ENCODE results near the gene POU2F1. TPM values are rescaled to one million over a fixed set of nuclear protein-coding genes. Genes with fewer than 3 reads are reported as not detected.

POU2F1 gene
- total and polyA plus RNA-seq, 9 donors, result 3.9 to 24.6 (median 17.0) TPM

GRCh38 chr1:167297222-167298214 lies 76.8 kb downstream of the POU2F1 start:
- H3K4me1 ChIP-seq (ENCODE audit: insufficient read depth), result no peaks in the 10 kb centered on the region
- H3K36me3 ChIP-seq, result no peaks in the 10 kb centered on the region
- no peaks in the 10 kb centered on the region for H3K9me3 ChIP-seq
- WGBS, 3 donors, result 44 to 52% (median 49%) methylated on average over 4 of the region's 4 CpGs
- no peak overlapping the region for H3K4me3 ChIP-seq
- intact Hi-C loops (cut with DNase I), result no loop called here
- no peak for DNase-seq
- TF ChIP-seq POLR2A (IDR thresholded peaks at IDR 0.05) (no peak), EP300 (IDR thresholded peaks at IDR 0.05) (no peak)
- TF ChIP-seq, protein P1, sequence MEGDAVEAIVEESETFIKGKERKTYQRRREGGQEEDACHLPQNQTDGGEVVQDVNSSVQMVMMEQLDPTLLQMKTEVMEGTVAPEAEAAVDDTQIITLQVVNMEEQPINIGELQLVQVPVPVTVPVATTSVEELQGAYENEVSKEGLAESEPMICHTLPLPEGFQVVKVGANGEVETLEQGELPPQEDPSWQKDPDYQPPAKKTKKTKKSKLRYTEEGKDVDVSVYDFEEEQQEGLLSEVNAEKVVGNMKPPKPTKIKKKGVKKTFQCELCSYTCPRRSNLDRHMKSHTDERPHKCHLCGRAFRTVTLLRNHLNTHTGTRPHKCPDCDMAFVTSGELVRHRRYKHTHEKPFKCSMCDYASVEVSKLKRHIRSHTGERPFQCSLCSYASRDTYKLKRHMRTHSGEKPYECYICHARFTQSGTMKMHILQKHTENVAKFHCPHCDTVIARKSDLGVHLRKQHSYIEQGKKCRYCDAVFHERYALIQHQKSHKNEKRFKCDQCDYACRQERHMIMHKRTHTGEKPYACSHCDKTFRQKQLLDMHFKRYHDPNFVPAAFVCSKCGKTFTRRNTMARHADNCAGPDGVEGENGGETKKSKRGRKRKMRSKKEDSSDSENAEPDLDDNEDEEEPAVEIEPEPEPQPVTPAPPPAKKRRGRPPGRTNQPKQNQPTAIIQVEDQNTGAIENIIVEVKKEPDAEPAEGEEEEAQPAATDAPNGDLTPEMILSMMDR (IDR thresholded peaks at IDR 0.05), result no peak
- no peaks in the 10 kb centered on the region for H3K27me3 ChIP-seq
- no peak overlapping the region for H3K27ac ChIP-seq

DNA sequence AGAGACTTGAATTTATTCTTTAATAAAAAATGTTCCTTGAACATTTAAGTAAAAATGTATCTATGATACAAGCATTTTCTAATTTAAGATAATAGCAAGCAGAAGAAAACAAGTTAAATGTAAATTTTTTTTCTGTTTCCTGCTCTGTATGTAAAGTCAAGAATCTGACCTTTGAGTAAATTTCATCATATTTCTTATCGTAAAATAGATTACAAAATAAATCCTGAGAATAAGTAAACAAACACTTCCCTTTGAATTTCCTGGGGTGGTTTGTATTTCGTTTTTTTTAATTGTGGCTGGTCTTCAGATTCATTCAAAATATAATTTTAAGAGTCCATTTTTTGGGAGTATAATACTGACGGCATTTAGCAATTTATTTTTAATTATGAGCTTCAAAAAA lies 77.6 kb downstream of the POU2F1 start:
- TF ChIP-seq, protein P1 (IDR thresholded peaks at IDR 0.05), result no peak
- TF ChIP-seq POLR2A (IDR thresholded peaks at IDR 0.05) (no peak), EP300 (IDR thresholded peaks at IDR 0.05) (no peak)
- no peaks in the 10 kb centered on the region for H3K4me1 ChIP-seq (ENCODE audit: insufficient read depth)
- no peaks in the 10 kb centered on the region for H3K9me3 ChIP-seq
- H3K27me3 ChIP-seq, result no peaks in the 10 kb centered on the region
- no peak overlapping the region for H3K27ac ChIP-seq
- intact Hi-C loops (cut with DNase I), result no loop called here
- no peaks in the 10 kb centered on the region for H3K36me3 ChIP-seq
- no peak overlapping the region for H3K4me3 ChIP-seq
- WGBS, 3 donors, result 49 to 59% (median 57%) methylated on average over 3 of the region's 3 CpGs
- DNase-seq, result no peak

GRCh38 chr1:167301355-167301754 lies 80.7 kb downstream of the POU2F1 start:
- DNase-seq, result no peak
- Histone ChIP-seq H3K27me3 (no peaks in the 10 kb centered on the region), H3K4me3 (no peak overlapping the region), H3K4me1 (ENCODE audit: insufficient read depth) (no peaks in the 10 kb centered on the region), H3K9me3 (no peaks in the 10 kb centered on the region), H3K27ac (no peak overlapping the region), H3K36me3 (no peaks in the 10 kb centered on the region)
- WGBS, 3 donors, result 69 to 75% (median 70%) methylated on average over 1 of the region's 1 CpG
- intact Hi-C loops (cut with DNase I), result no loop called here
- TF ChIP-seq, protein P1 (IDR thresholded peaks at IDR 0.05), result no peak
- no peak for TF ChIP-seq POLR2A (IDR thresholded peaks at IDR 0.05)
- no peak for TF ChIP-seq EP300 (IDR thresholded peaks at IDR 0.05)

- intact Hi-C loops (cut with DNase I), result no loop called here
- no peak overlapping the region for H3K27ac ChIP-seq
- H3K9me3 ChIP-seq, result no peaks in the 10 kb centered on the region
- H3K4me3 ChIP-seq, result no peak overlapping the region
- H3K4me1 ChIP-seq (ENCODE audit: insufficient read depth), result no peaks in the 10 kb centered on the region
- 89 to 91% (median 91%) methylated on average over 4 of the region's 4 CpGs for WGBS, 3 donors
- DNase-seq, result no peak
- no peaks in the 10 kb centered on the region for H3K27me3 ChIP-seq
- H3K36me3 ChIP-seq, result no peaks in the 10 kb centered on the region
- TF ChIP-seq EP300 (IDR thresholded peaks at IDR 0.05) (no peak), POLR2A (IDR thresholded peaks at IDR 0.05) (no peak)
- TF ChIP-seq, protein P1 (IDR thresholded peaks at IDR 0.05), result no peak
These were observed 83.5 kb downstream of the POU2F1 start for GRCh38 chr1:167304165-167304564.

Measured in ovary (tissue), 9 donors.